ENCODE data around the gene PFKFB2.

Gene PFKFB2

GRCh38 chr1:207032528-207033017 is 20.5 kb upstream of the PFKFB2 start, which contains the start of gene C1orf116:
C1orf116 (minus strand) TSS chr1:207032756; CDS start chr1:207027598, 5,158 bp downstream.
- no peak within 1 kb of the TSS for H3K4me3 ChIP-seq (replicated peaks; ENCODE audit: low read depth, low read length)
- TF ChIP-seq CTCF (IDR thresholded peaks at IDR 0.05; ENCODE audit: low read length, missing control alignments), result no peak
- no peak for DNase-seq (ENCODE audit: low read depth)

GRCh38 chr1:207033302-207033701 is 19.8 kb upstream of the PFKFB2 start:
- no peak for DNase-seq (ENCODE audit: low read depth)
- no peak for TF ChIP-seq CTCF (IDR thresholded peaks at IDR 0.05; ENCODE audit: low read length, missing control alignments)
- H3K4me3 ChIP-seq (replicated peaks; ENCODE audit: low read depth, low read length), result no peak overlapping the region

- no peak for DNase-seq (ENCODE audit: low read depth)
- TF ChIP-seq CTCF (IDR thresholded peaks at IDR 0.05; ENCODE audit: low read length, missing control alignments), result no peak
- no peak overlapping the region for H3K4me3 ChIP-seq (replicated peaks; ENCODE audit: low read depth, low read length)
Measured at GRCh38 chr1:207034208-207034607, 18.9 kb upstream of the PFKFB2 start.

GRCh38 chr1:207034998-207035397 is 18.1 kb upstream of the PFKFB2 start:
- H3K4me3 ChIP-seq (replicated peaks; ENCODE audit: low read depth, low read length), result no peak overlapping the region
- no peak for TF ChIP-seq CTCF (IDR thresholded peaks at IDR 0.05; ENCODE audit: low read length, missing control alignments)
- no peak for DNase-seq (ENCODE audit: low read depth)

- no peak for TF ChIP-seq CTCF (IDR thresholded peaks at IDR 0.05; ENCODE audit: low read length, missing control alignments)
- no peak for DNase-seq (ENCODE audit: low read depth)
- no peak overlapping the region for H3K4me3 ChIP-seq (replicated peaks; ENCODE audit: low read depth, low read length)
Measured at GRCh38 chr1:207035877-207036551, 17.1 kb upstream of the PFKFB2 start.

GRCh38 chr1:207036865-207037264 is 16.2 kb upstream of the PFKFB2 start:
- no peak for TF ChIP-seq CTCF (IDR thresholded peaks at IDR 0.05; ENCODE audit: low read length, missing control alignments)
- DNase-seq (ENCODE audit: low read depth), result no peak
- no peak overlapping the region for H3K4me3 ChIP-seq (replicated peaks; ENCODE audit: low read depth, low read length)
